ENCODE measurements around the gene DPAGT1.

Gene DPAGT1

GRCh38 chr11:119107538-119108145, 6.0 kb upstream of the DPAGT1 start:
- peak overlapping the region; percentile 53; the same call in 1 of the 2 replicates for H3K27ac ChIP-seq (ENCODE audit: extremely low read depth, low read depth, low read length)
- TF ChIP-seq AEBP2 (tag by site-specific recombination; IDR thresholded peaks at IDR 0.05; ENCODE audit: borderline replicate concordance): no peak
- TF ChIP-seq GLIS2 (tag by site-specific recombination; IDR thresholded peaks at IDR 0.05): 0 out of 2 replicates have a peak, but pooled peaks have one; percentile 8
- peak; percentile 50; the same call in 1 of the 2 replicates for TF ChIP-seq ZBTB20 (tag by site-specific recombination; IDR thresholded peaks at IDR 0.05)
- TF ChIP-seq ZNF335 (tag by site-specific recombination; conservative IDR thresholded peaks at IDR 0.05): 0 out of 2 replicates have a peak, but pooled peaks have one; percentile 4
- TF ChIP-seq ZBTB26 (tag by site-specific recombination; optimal IDR thresholded peaks at IDR 0.05): peak; percentile 44
- TF ChIP-seq ZNF837 (tag by site-specific recombination; IDR thresholded peaks at IDR 0.05): no peak
- TF ChIP-seq ZNF26 (tag by site-specific recombination; IDR thresholded peaks at IDR 0.05): no peak
- no peak for TF ChIP-seq PATZ1 (tag by site-specific recombination; IDR thresholded peaks at IDR 0.05)
- H3K9me3 ChIP-seq (ENCODE audit: control insufficient read depth, insufficient read depth, low read depth, low read length): no peaks in the 10 kb centered on the region
- no peaks in the 10 kb centered on the region for H3K4me1 ChIP-seq (ENCODE audit: control insufficient read depth, insufficient read depth, low read length)
- POLR2A ChIA-PET: interaction anchor here (1.0 to 5.5 kb wide), 8 partner anchors 12 to 267 kb away, joined by 3 to 51 read pairs (median 12); partner anchors contain the start of genes HINFP, HMBS and MCAM
- H3K4me3 ChIP-seq (ENCODE audit: low read depth, low read length): peak overlapping the region; percentile 79
- CTCF ChIA-PET: interaction anchor here (0.6 to 1.5 kb wide), 4 partner anchors 37 to 215 kb away, joined by 3 to 6 read pairs (median 3); no protein-coding TSS in a partner anchor
- peaks cover 0 to 34% of the 10 kb centered on the region in 2 experiments; a peak in 1 of 3 replicates for H3K36me3 ChIP-seq (ENCODE audit: control insufficient read depth in 2 of 2, insufficient read depth in 1 of 2, low read length in 2 of 2)

- H3K9me3 ChIP-seq (ENCODE audit: control insufficient read depth, insufficient read depth, low read depth, low read length): no peaks in the 10 kb centered on the region
- ChIA-PET POLR2A (interaction anchor here (1.0 to 5.5 kb wide), 8 partner anchors 11 to 268 kb away, joined by 3 to 51 read pairs (median 12); partner anchors contain the start of genes HINFP, HMBS and MCAM), CTCF (interaction anchor here (0.6 to 1.5 kb wide), 9 partner anchors 9 to 274 kb away, joined by 3 to 7 read pairs (median 3); no protein-coding TSS in a partner anchor)
- H3K36me3 ChIP-seq (ENCODE audit: control insufficient read depth in 2 of 2, insufficient read depth in 1 of 2, low read length in 2 of 2): peaks cover 0 to 26% of the 10 kb centered on the region in 2 experiments; a peak in 1 of 3 replicates
- H3K4me3 ChIP-seq (ENCODE audit: low read depth, low read length): peak within 1 kb of the TSS; percentile 79
- H3K27ac ChIP-seq (ENCODE audit: extremely low read depth, low read depth, low read length): peak within 1 kb of the TSS; percentile 56; the same call in 1 of the 2 replicates
- H3K4me1 ChIP-seq (ENCODE audit: control insufficient read depth, insufficient read depth, low read length): no peaks in the 10 kb centered on the region
- peak; percentile 54; the same call in 1 of the 2 replicates for TF ChIP-seq KLF8 (tag by site-specific recombination; IDR thresholded peaks at IDR 0.05)
- TF ChIP-seq ZNF416 (tag by site-specific recombination; IDR thresholded peaks at IDR 0.05): no peak
- 0 out of 2 replicates have a peak, but pooled peaks have one; percentile 28 for TF ChIP-seq ZEB2 (tag by site-specific recombination; IDR thresholded peaks at IDR 0.05)
- 0 out of 2 replicates have a peak, but pooled peaks have one; percentile 45 for TF ChIP-seq ZBTB7A (tag by site-specific recombination; IDR thresholded peaks at IDR 0.05; ENCODE audit: low read depth)
- no peak for TF ChIP-seq ZSCAN16 (tag by site-specific recombination; IDR thresholded peaks at IDR 0.05)
- 0 out of 2 replicates have a peak, but pooled peaks have one; percentile 42 for TF ChIP-seq WT1 (tag by site-specific recombination; IDR thresholded peaks at IDR 0.05)
- TF ChIP-seq ZFP69B (tag by site-specific recombination; IDR thresholded peaks at IDR 0.05): peak; percentile 66; the same call in 1 of the 2 replicates
- TF ChIP-seq ZNF394 (tag by site-specific recombination; IDR thresholded peaks at IDR 0.05; ENCODE audit: borderline replicate concordance): peak; percentile 48; the same call in 1 of the 2 replicates
- peak; percentile 89 for TF ChIP-seq SP2 (tag by site-specific recombination; IDR thresholded peaks at IDR 0.05)
- peak; percentile 79 for TF ChIP-seq ZNF692 (tag by site-specific recombination; IDR thresholded peaks at IDR 0.05)
- 0 out of 2 replicates have a peak, but pooled peaks have one; percentile 23 for TF ChIP-seq ZNF629 (tag by site-specific recombination; IDR thresholded peaks at IDR 0.05)
- TF ChIP-seq ATF2 (tag by site-specific recombination; IDR thresholded peaks at IDR 0.05; ENCODE audit: low read depth): no peak
- peak; percentile 90 for TF ChIP-seq ZBTB17 (tag by site-specific recombination; IDR thresholded peaks at IDR 0.05)
These were observed 5.2 kb upstream of the DPAGT1 start, which contains the start of gene C2CD2L for GRCh38 chr11:119106564-119107537. Gene C2CD2L, plus strand, starts transcription at chr11:119107344. Its CDS starts 398 bp downstream, at chr11:119107742.
